KMS-11 (cell line): Measurements from ENCODE around the gene C1orf105.

Experiments
- H2AFZ ChIP-seq: fragments of 200-600 bp; sonication (generic); 2 replicates; pipeline ENCODE4 v1.6.1; 2016; ENCODE audit warnings: antibody characterized with exemption, mixed run types, low read depth
- H3K27ac ChIP-seq: fragments of 200-600 bp; sonication (generic); 2 replicates; pipeline ENCODE4 v1.6.1; 2016; ENCODE audit warnings: mild to moderate bottlenecking, mixed run types
- H3K27me3 ChIP-seq: fragments of 200-600 bp; sonication (generic); 2 replicates; pipeline ENCODE4 v1.6.1; 2017; ENCODE audit warnings: mild to moderate bottlenecking, low read depth, mixed run types, moderate library complexity; ENCODE audit not compliant: insufficient read depth
- H3K36me3 ChIP-seq: fragments of 200-600 bp; sonication (generic); 2 replicates; pipeline ENCODE4 v1.6.1; 2017; ENCODE audit warnings: mild to moderate bottlenecking, mixed run types; ENCODE audit not compliant: insufficient read depth
- H3K4me1 ChIP-seq: fragments of 200-600 bp; sonication (generic); 2 replicates; pipeline ENCODE4 v1.6.1; 2016; ENCODE audit warnings: mild to moderate bottlenecking, low read depth, mixed run types; ENCODE audit not compliant: poor library complexity, severe bottlenecking
- H3K4me2 ChIP-seq: fragments of 200-600 bp; sonication (generic); 2 replicates; pipeline ENCODE4 v1.7.0; 2016; ENCODE audit warnings: mild to moderate bottlenecking, mixed run types
- H3K4me3 ChIP-seq: fragments of 200-600 bp; sonication (generic); IDR thresholded peaks from 2 replicates; pipeline ENCODE4 v1.6.1; 2017; ENCODE audit warnings: low read depth, low read length, mixed read lengths; ENCODE audit not compliant: insufficient read depth
- H3K79me2 ChIP-seq: fragments of 200-600 bp; sonication (generic); 2 replicates; pipeline ENCODE4 v1.6.1; 2016; ENCODE audit warnings: low read depth, mixed run types; ENCODE audit not compliant: insufficient read depth
- H3K9ac ChIP-seq: fragments of 200-600 bp; sonication (generic); 2 replicates; pipeline ENCODE4 v1.6.1; 2016; ENCODE audit warnings: mild to moderate bottlenecking, mixed run types
- H4K20me1 ChIP-seq: fragments of 200-600 bp; sonication (generic); 2 replicates; pipeline ENCODE4 v1.6.1; 2016; ENCODE audit warnings: mild to moderate bottlenecking, mixed run types; ENCODE audit not compliant: insufficient read depth
- CTCF ChIP-seq: fragments of 200-600 bp; sonication (generic); conservative IDR thresholded peaks from 2 replicates; pipeline ENCODE4 v1.6.1; 2017; ENCODE audit warnings: low read depth, mild to moderate bottlenecking, antibody characterized with exemption, low read length, moderate library complexity, mixed read lengths

C1orf105 gene

GRCh38 chr1:172507741-172508140 is 87.3 kb downstream of the C1orf105 start:
- no peak overlapping the region for H3K9ac ChIP-seq
- TF ChIP-seq CTCF = no peak
- no peak overlapping the region for H3K4me3 ChIP-seq
- H3K79me2 ChIP-seq = no peaks in the 10 kb centered on the region
- H2AFZ ChIP-seq = no peak overlapping the region
- no peaks in the 10 kb centered on the region for H3K36me3 ChIP-seq
- H3K4me1 ChIP-seq = no peaks in the 10 kb centered on the region
- H3K27me3 ChIP-seq = no peaks in the 10 kb centered on the region
- H3K27ac ChIP-seq = no peak overlapping the region
- H3K4me2 ChIP-seq = no peak overlapping the region
- no peaks in the 10 kb centered on the region; the same call in 1 of the 2 replicates for H4K20me1 ChIP-seq

- H3K27ac ChIP-seq = no peak overlapping the region
- H4K20me1 ChIP-seq = no peaks in the 10 kb centered on the region
- H3K27me3 ChIP-seq = no peaks in the 10 kb centered on the region
- no peaks in the 10 kb centered on the region for H3K4me1 ChIP-seq
- H3K9ac ChIP-seq = no peak overlapping the region
- no peak for TF ChIP-seq CTCF
- no peak overlapping the region for H2AFZ ChIP-seq
- H3K4me2 ChIP-seq = no peak overlapping the region
- H3K79me2 ChIP-seq = no peaks in the 10 kb centered on the region
- H3K4me3 ChIP-seq = no peak overlapping the region
- no peaks in the 10 kb centered on the region for H3K36me3 ChIP-seq
These were observed 90.0 kb downstream of the C1orf105 start for GRCh38 chr1:172510479-172510878.

GRCh38 chr1:172512591-172512990 is 92.1 kb downstream of the C1orf105 start:
- H3K4me2 ChIP-seq = no peak overlapping the region
- no peaks in the 10 kb centered on the region for H3K27me3 ChIP-seq
- no peaks in the 10 kb centered on the region for H3K36me3 ChIP-seq
- H4K20me1 ChIP-seq = no peaks in the 10 kb centered on the region
- H3K4me1 ChIP-seq = no peaks in the 10 kb centered on the region
- H2AFZ ChIP-seq = no peak overlapping the region
- no peaks in the 10 kb centered on the region for H3K79me2 ChIP-seq
- no peak for TF ChIP-seq CTCF
- H3K9ac ChIP-seq = no peak overlapping the region
- no peak overlapping the region for H3K4me3 ChIP-seq
- H3K27ac ChIP-seq = no peak overlapping the region

- no peaks in the 10 kb centered on the region for H3K27me3 ChIP-seq
- H3K4me2 ChIP-seq = no peak overlapping the region
- no peaks in the 10 kb centered on the region for H3K36me3 ChIP-seq
- no peak for TF ChIP-seq CTCF
- no peak overlapping the region for H3K27ac ChIP-seq
- no peaks in the 10 kb centered on the region for H3K4me1 ChIP-seq
- H3K79me2 ChIP-seq = no peaks in the 10 kb centered on the region
- no peak overlapping the region for H3K4me3 ChIP-seq
- H3K9ac ChIP-seq = no peak overlapping the region
- no peak overlapping the region for H2AFZ ChIP-seq
- H4K20me1 ChIP-seq = no peaks in the 10 kb centered on the region
These were observed 93.0 kb downstream of the C1orf105 start for GRCh38 chr1:172513479-172513878.
